Measurements from ENCODE around the gene PROSER1.

PROSER1 gene

GRCh38 chr13:39034085-39034484 is 3.8 kb downstream of the PROSER1 start:
- H3K4me3 ChIP-seq (ENCODE audit: low read length): no peak overlapping the region
- TF ChIP-seq, protein P1, sequence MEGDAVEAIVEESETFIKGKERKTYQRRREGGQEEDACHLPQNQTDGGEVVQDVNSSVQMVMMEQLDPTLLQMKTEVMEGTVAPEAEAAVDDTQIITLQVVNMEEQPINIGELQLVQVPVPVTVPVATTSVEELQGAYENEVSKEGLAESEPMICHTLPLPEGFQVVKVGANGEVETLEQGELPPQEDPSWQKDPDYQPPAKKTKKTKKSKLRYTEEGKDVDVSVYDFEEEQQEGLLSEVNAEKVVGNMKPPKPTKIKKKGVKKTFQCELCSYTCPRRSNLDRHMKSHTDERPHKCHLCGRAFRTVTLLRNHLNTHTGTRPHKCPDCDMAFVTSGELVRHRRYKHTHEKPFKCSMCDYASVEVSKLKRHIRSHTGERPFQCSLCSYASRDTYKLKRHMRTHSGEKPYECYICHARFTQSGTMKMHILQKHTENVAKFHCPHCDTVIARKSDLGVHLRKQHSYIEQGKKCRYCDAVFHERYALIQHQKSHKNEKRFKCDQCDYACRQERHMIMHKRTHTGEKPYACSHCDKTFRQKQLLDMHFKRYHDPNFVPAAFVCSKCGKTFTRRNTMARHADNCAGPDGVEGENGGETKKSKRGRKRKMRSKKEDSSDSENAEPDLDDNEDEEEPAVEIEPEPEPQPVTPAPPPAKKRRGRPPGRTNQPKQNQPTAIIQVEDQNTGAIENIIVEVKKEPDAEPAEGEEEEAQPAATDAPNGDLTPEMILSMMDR (IDR thresholded peaks at IDR 0.05; ENCODE audit: insufficient read depth, low read depth, low read length, missing control alignments): no peak
- no peak for DNase-seq (ENCODE audit: low read depth)

- TF ChIP-seq, protein P1 (IDR thresholded peaks at IDR 0.05; ENCODE audit: insufficient read depth, low read depth, low read length, missing control alignments): no peak
Observed at GRCh38 chr13:39032150-39032549, 5.7 kb downstream of the PROSER1 start.

DNA sequence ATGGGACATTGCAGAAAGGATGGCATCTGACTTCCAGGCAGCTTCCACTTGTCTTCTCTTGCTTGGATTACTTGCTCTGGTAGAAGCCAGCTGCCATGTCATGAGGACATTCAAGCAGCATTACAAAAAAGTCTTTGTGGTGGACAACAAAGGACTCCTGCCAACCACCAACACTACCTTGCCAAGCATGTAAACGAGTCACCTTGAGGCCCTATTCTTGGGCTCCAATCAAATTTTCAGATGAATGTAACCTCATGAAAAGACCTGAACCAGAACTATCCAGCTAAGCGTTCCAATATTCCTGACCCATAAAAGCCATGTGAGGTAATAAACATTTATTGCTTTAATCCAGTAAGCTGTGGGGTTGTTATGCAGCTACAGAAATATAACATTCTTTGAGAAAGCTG is 12.5 kb downstream of the PROSER1 start:
- DNase-seq (ENCODE audit: low read depth): no peak
- TF ChIP-seq, protein P1 (IDR thresholded peaks at IDR 0.05; ENCODE audit: insufficient read depth, low read depth, low read length, missing control alignments): no peak
- no peak overlapping the region for H3K4me3 ChIP-seq (ENCODE audit: low read length)

More at GRCh38 chr13:39032150-39032549, 5.7 kb downstream of the PROSER1 start:
- no peak for DNase-seq (ENCODE audit: low read depth)
- H3K4me3 ChIP-seq (ENCODE audit: low read length): no peak overlapping the region

- TF ChIP-seq, protein P1 (IDR thresholded peaks at IDR 0.05; ENCODE audit: insufficient read depth, low read depth, low read length, missing control alignments): no peak
- DNase-seq (ENCODE audit: low read depth): peak; percentile 86
- no peak overlapping the region for H3K4me3 ChIP-seq (ENCODE audit: low read length)
Observed at GRCh38 chr13:39023761-39024160, 14.1 kb downstream of the PROSER1 start.

- TF ChIP-seq, protein P1 (IDR thresholded peaks at IDR 0.05; ENCODE audit: insufficient read depth, low read depth, low read length, missing control alignments): no peak
- H3K4me3 ChIP-seq (ENCODE audit: low read length): no peak overlapping the region
- peak; percentile 60 for DNase-seq (ENCODE audit: low read depth)
Observed at GRCh38 chr13:39023316-39023715, 14.6 kb downstream of the PROSER1 start.

GRCh38 chr13:39020853-39021462 is 16.9 kb downstream of the PROSER1 start:
- no peak for DNase-seq (ENCODE audit: low read depth)
- H3K4me3 ChIP-seq (ENCODE audit: low read length): no peak overlapping the region
- TF ChIP-seq, protein P1 (IDR thresholded peaks at IDR 0.05; ENCODE audit: insufficient read depth, low read depth, low read length, missing control alignments): no peak

DNA sequence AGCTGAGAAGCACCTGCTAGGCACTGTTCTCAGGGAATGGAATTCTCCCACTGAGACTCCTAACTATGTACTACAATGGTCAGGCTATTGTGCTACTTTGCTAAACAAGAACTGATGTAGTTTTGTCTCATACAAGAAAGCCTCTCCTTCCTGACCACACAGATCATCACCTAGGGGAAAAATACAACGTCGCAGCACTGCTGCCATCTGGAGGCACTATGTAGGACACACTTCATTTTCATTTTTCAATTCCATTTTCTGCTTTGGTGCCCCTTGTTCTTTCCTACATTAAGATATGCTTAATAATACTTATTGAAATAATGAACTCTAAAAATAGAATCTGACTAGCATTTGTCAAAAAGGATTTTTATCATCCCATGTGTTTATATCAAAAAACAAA is 21.1 kb downstream of the PROSER1 start:
- H3K4me3 ChIP-seq (ENCODE audit: low read length): no peak overlapping the region
- TF ChIP-seq, protein P1 (IDR thresholded peaks at IDR 0.05; ENCODE audit: insufficient read depth, low read depth, low read length, missing control alignments): peak; percentile 51
- DNase-seq (ENCODE audit: low read depth): peak; percentile 38

Data from epithelial cell of esophagus (primary cell).